NCI-H187 treated with DMSO at 0.1 percent for 48 hours (cell line): ENCODE data around the gene STS.

ENCODE experiments used
- DNase-seq: peaks from one replicate; lab custom pipeline; 2025; lab: John Stamatoyannopoulos, UW

The STS gene

DNA sequence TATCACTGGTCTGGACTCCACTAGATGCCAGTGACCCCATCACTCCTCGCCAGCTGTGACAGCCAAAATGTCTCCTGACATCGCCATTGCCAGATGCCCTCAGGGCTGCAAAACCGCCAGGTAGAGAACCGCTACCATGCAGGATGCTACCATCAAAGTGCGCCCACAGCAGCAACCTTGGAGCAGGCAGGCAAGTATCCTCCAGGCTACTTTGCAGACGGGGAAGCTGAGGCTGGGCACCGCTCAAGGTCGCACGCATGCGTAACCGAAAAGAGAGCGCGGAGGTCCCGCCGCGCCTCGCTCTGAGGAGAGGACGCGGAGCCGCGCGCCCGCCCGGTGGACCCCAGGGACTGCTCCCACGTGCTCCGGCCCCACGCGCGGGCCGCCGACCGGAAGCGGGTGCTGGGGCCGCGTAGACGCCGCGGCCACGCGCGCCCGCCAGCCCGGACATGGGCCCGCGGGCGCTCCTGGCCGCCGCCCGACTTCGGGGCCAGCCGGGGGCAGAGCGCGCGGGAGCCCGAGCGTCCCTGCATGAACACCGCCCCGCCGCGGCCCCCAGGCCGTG lies at the start of gene STS:
Gene STS, plus strand, starts transcription at position 300 of the 565 bp plus-strand sequence. CDS start 105,488 bp downstream, outside the sequence.
- DNase-seq = no peak

DNA sequence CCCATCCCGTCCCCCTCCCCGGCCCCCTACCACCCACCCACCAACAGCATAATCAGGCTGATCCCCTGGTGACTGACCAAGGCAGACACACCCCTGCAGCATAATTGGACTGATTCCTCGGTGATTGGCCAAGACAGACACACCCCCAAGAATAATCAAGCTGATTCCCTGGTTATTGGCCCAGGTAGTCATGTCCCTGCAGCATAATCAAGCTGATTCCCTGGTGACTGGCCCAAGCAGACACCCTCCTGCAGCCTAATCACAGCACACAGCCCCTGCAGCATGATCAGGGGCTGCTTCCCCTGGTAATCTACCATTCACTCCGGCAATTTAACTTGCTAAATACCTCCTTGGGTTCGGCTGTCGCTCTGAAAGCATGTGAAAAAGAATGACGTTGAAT lies 47.5 kb upstream of the STS start:
- DNase-seq = no peak

DNA sequence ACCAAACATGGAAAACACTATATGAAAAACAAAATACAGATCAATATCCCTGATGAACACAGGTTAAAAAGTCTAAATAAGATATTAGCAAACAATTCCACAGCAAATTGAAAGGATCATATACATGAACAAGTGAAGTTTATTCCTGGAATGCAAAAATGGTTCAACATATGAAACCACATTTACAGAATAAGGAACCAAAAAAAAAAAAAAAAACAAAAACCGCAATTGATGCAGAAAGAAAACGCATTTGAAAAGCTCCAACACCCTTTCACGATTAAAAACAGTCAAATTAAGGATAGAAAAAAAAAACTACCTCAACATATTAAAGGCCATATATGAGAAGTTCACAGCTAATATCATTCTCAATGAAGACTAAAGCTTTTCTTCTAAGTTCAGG lies 45.4 kb upstream of the STS start:
- no peak for DNase-seq

DNA sequence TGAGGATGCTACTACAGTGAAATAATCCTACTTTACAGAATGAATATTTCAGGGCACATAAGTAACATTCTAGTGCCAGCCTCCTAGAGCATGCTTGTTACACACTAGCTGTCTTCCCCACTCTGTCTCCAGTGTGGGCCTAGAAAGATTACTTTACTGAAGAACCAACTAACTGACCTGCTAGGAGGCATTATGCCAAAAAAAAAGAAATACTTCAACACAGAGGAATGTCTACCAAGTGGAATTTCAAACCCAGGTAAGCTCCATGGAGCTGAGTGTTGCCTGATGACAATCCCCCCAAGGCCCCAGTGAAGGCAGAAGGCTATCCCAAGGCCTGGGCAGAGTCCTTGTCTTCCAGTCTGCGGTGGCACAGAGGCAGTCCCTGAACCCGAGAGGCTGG lies 40.9 kb upstream of the STS start:
- DNase-seq = no peak

- DNase-seq = no peak
Observed at GRCh38 chrX:7108030-7108429, 39.5 kb upstream of the STS start.

DNA sequence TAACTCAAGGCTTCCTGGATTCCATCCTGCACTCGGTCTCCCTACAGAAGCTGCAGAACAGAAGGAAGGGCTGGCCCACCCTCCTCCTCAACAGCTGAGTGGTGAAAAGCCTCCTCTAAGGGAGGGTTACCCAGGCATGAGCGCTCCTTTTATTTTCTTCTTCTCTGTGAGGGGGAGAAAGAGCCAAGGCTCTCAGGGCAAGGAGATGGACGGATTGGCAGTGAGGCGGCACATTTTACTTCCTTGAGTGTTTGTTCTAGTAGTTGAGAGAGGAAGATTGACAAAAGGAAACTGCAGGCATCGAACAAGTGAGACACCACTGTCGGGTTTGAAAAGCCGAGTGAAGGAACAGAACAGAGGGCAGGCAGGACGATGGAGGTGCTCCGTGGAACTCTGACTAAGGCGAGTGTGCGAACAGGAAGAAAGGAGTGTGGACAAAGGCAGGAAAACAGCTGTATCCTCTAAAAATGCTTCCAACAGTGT lies 38.4 kb upstream of the STS start:
- no peak for DNase-seq

GRCh38 chrX:7109838-7110793 lies 37.4 kb upstream of the STS start:
- DNase-seq = no peak

- DNase-seq = no peak
Observed at GRCh38 chrX:7110821-7111276, 36.7 kb upstream of the STS start.

- DNase-seq = no peak
Observed at GRCh38 chrX:7111518-7111917, 36.0 kb upstream of the STS start.

GRCh38 chrX:7112071-7112470 lies 35.4 kb upstream of the STS start:
- DNase-seq = no peak

DNA sequence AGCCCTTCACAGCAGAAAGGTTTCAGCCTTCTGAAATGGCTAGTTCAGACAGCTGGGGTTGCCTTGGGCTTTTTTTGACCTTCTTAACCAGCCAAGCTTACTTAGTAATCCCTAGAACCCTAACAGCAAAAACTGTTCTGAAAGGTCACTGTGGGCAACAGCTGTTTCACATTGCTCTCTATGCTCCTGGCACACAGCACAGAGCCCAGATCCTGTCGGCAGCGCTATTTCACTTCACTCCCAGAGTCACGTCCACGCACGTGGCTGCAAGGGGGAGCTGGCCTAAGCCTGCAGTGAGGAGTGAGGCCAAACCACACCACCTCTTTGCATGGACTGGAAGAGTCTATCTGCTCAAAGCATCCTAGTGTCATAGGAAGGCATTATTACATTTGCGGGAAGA lies 32.0 kb upstream of the STS start:
- no peak for DNase-seq

DNA sequence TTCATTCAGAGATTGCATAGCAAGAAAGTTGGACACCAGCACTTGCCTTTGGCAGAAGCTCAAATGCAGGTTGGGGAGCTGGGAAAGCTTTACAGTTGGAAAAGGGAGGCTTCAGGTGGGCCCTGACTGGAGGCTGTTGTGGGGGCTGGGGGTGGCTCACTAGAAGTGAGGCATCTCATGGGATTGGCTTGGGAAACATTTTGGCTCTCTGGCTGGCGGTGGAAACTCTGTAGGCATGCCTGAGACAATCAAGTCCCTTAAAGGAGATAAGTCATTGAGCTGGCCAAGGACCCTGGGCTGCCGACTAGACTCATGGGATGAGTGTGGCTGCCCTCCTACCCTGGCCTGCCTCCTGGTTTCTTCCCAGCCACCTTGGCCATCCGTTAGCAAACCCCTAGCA lies 31.4 kb upstream of the STS start:
- no peak for DNase-seq

DNA sequence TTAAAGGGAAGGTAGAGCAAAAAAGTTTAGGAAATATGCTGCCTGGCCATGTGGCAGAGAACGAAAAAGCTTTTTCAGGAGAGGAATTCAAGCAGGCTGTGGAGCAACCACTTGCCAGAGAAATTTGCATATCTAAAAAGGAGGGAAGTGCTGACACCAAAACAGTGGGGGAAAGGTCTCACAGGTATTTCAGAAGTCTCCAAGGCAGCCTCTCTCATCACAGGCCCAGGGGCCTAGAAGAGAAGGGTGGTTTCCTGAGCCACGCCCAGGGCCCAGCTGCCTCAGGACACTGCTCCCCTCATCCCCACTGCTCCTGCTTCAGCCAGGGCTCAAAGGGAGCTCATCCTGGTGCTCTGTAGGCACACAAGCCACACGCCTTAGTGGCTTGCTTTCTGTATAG lies 29.9 kb upstream of the STS start:
- no peak for DNase-seq

DNA sequence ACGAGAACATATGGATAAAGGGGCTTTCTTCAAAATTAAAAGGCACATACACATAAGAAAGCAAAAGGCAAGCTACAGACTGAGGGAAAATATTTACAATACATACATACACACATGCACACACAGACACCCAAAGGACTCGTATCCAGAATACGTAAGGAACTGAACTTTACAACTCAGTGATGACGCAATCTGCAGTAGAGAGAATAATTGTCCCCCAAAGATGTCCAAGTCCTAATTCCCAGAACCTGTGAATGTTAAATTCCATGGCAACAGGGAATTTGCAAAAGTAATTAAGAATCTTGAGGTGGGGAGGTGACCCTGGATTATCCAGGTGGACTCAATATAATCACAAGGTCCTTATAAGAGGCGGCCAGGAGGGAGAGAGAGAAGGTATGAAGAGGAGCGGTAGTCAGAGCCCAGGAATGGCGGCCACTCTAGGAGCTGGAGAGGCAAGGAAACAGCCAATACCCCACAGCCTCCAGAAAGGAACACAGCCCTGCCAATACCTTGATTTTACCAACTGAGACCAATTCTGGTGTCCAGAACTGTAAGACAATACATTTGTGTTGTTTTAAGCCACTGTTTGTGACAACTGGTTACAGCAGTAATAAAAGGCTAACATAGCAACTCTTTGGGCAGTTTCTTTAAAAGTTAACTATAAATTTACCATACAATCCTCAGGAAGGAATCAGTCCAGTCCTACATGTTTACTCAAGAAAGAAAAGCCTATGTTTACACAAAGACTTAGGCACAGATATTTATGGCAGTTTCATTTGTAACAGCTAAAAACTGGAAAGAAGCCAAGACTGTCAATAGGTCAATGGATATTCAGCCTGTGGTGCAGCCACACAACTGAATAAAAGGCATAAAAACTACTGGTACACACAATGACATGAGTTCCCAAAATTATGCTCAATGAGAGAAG lies 27.3 kb upstream of the STS start:
- DNase-seq = no peak

DNA sequence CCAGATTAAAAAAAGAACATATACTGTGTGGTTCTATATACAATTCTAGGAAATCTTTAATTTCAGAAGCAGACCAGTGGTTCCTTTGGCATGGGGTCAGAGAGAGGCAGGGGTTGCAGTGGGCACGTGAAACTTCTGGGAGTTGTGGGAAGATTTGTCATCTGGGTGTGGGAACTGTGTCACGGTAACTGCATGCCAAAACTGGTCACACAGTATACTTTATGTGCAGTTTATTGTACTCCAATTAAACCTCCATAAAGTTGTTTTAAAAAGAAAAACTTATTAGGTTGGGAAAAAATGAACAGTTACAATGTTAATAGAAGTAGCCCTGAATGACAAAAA lies 26.7 kb upstream of the STS start:
- no peak for DNase-seq

GRCh38 chrX:7127056-7127455 lies 20.5 kb upstream of the STS start:
- DNase-seq = no peak

DNA sequence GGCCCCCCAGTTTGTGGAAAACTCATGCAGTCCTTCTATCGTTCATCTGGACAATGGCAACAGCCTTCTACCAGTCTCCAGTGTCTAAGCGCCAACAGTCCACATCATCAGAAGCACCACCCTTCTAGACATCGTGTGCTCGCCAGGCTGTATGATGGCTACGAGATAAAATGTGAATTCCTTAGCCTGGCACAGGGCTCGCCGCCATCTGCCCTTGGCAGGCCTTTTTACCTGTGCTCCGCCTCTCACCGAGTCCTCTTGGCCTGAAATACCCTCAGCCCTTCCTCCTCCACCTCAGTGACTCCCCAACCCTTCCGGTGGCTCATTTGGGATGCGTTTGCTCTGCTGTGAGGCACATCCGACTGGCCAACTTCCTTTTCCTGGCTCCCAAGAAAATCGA lies 15.9 kb upstream of the STS start:
- DNase-seq = no peak

GRCh38 chrX:7132335-7133049 lies 15.0 kb upstream of the STS start:
- no peak for DNase-seq

GRCh38 chrX:7133050-7133440 lies 14.5 kb upstream of the STS start:
- no peak for DNase-seq

GRCh38 chrX:7134981-7135380 lies 12.5 kb upstream of the STS start:
- DNase-seq = no peak

- DNase-seq = no peak
Observed at GRCh38 chrX:7139202-7140081, 8.1 kb upstream of the STS start.
